ENCODE measurements around the gene PML. TPM values are rescaled to one million over a fixed set of nuclear protein-coding genes. Genes with fewer than 3 reads are reported as not detected.

The PML gene
- total RNA-seq, 1 donor from 2014 or later, result 22.3 TPM

DNA sequence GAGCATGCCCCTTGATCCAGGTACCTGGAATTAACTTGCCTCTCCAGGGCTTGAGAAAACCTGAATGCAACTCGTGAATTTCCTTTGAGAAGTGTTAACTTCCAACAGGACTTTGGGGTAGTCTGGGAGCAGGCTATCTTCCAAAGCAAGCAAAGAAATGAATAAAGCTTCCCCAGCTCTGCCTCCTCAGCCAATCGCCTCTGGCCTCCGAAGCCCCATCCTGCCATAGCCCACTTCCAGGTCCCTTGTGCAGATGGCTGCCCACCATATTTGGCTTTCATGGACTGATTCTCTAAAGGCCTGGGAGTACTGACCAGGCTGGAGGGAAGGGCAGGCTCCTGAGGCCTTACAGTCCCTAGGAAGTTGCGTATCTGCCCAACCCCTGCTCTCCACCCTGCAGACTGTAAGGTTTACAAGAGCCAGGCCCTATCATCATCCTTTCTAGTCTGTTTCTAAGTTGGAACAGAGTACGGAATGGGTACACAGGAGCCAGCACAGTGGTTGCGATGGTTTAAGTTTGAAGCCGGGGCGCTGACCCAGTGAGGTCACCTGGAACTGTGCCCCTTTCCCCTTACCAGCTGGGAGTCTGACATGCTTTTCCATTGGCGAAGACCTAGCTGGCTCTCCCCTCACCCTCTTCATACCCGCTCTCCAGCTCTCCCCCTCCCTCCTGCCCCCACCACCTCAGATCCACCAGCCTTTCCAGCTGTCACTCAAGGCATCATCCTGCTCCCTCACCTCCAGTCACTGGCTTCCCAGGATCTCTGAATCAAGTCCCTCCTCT, 1.1 kb upstream of the PML start:
- DNase-seq (ENCODE audit: missing footprints), result no peak
- ATAC-seq, result no peak
- intact Hi-C loops (cut with DNase I), result loop anchor here (5.0 kb wide), 1 partner anchor 54 kb away; no protein-coding TSS in a partner anchor

DNA sequence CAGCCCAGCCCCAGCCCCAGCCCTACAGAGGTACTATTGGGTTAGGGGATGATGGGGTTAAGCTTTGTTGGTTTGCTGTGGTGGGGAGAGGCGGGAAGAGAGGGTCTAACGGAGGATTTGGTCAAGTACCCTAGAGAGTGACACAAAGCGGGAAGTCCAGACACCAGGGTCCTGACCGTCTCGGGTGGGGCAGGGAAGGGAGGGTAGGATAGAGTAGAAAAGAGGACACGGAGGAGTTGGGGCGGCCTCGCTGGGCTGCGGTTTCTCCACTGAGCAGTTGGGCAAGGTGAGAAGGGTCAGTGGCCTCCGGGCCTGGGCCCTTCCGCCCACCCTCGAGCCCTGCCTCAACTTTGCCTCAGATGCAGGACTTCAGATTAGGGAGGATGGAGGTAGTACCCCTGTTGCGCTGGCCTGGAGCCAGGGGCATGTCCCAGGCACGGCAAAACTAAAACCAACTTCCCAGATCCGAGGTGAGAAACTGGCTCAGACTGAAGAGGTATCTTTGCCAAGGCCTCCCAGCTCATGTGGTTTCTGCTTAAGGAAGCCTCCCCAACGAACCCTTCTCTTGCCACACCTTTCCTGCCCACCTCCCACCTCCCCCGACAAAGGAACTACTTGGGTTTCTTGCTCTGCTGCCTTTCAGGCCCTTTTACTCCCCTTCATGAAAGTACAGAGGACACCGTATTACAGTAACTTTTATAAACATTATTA, 551 bp downstream of the PML start:
- ATAC-seq (no peak), DNase-seq (ENCODE audit: missing footprints) (peak; percentile 71)

DNA sequence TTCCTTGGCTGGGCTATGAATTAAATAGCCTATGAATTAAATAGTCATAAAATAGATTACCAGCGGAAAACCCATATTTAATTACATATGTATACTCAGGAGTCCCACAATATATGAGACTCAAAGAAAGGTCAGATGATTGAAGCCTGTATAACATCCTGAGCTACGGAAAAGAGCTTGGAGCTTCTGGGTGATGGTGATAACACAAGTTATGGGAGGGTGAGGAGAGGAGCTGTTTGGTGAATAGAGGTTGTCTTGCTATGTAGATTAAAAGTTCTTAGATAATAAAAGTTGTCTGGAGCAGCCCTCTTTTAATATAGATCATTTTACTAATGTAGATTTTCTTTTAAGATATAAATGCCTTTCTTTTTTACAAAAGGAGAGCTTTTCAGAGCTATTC, 1.8 kb downstream of the PML start:
- DNase-seq (ENCODE audit: missing footprints) (no peak), ATAC-seq (no peak)
- intact Hi-C loops (cut with DNase I), result no loop called here

More for the DNA sequence above, 551 bp downstream of the PML start:
- intact Hi-C loops (cut with DNase I), result loop anchor here (1.0 to 5.0 kb wide), 2 partner anchors 16 to 52 kb away; no protein-coding TSS in a partner anchor

DNA sequence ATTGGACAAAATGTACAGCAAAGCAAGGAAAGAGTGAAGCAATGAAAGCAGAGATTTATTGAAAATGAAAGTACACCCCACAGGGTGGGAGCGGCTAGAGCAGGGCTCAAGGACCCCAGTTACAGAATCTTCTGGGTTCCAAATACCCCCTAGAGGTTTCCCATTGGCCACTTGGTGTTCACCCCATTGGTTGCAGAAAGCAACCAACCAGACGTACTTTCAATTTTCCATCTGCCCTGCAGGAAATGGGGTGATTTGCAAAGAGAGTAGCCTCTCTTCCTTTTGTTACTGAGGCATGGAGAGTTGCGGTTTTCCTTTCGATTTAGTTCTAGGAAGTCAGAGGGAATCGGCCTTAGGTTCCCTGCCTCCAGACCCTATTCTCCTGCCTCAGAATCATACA, 2.4 kb downstream of the PML start:
- DNase-seq (ENCODE audit: missing footprints), result no peak
- intact Hi-C loops (cut with DNase I), result no loop called here

DNA sequence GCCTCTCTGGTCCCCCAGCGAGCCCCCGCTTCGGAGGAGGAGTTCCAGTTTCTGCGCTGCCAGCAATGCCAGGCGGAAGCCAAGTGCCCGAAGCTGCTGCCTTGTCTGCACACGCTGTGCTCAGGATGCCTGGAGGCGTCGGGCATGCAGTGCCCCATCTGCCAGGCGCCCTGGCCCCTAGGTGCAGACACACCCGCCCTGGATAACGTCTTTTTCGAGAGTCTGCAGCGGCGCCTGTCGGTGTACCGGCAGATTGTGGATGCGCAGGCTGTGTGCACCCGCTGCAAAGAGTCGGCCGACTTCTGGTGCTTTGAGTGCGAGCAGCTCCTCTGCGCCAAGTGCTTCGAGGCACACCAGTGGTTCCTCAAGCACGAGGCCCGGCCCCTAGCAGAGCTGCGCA, 3.5 kb downstream of the PML start:
- no peak for ATAC-seq
- intact Hi-C loops (cut with DNase I), result no loop called here

More for the DNA sequence above, 2.4 kb downstream of the PML start:
- ATAC-seq, result no peak

DNA sequence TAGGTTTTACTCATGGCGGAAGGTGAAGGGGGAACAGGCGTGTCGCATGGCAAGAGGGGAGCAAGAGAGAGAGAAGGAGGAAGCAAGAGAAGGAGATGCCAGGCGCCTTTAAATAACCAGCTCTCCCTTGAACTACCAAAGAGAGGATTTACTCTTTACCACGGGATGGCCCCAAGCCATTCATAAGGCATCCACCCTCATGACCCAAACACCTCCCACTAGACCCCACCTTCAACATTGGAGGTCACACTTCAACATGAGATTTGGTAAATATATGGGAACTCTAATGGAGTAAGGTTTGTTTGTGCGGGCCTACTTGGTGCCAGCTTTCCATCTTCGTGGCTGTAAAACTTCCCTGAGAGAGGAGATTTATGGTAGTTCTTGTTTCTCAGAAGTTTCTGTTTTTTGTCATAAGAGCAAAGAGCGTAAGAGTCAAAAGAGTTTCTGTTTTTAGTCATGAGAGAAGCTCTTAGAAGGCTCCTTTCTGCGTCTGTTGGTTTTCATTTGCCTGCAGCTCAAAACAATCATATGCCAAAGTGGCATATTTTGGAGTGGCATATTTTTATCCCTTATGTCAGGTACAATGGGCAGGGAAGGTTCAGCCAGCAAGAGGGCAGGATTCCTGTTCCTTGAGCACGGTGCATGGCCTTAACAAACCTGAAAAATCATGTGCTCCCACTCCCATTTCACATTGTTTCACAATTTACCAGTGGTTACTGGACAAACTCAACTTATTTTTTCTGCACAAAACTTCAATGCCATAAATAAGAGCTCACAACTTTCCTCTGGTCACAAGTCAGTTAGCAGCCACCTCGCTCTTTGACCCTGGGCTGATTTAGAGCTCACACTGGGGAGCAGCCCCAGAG, 12.5 kb downstream of the PML start:
- intact Hi-C loops (cut with DNase I), result no loop called here
- ATAC-seq (no peak), DNase-seq (ENCODE audit: missing footprints) (no peak)

More for the DNA sequence above, 3.5 kb downstream of the PML start:
- no peak for DNase-seq (ENCODE audit: missing footprints)

DNA sequence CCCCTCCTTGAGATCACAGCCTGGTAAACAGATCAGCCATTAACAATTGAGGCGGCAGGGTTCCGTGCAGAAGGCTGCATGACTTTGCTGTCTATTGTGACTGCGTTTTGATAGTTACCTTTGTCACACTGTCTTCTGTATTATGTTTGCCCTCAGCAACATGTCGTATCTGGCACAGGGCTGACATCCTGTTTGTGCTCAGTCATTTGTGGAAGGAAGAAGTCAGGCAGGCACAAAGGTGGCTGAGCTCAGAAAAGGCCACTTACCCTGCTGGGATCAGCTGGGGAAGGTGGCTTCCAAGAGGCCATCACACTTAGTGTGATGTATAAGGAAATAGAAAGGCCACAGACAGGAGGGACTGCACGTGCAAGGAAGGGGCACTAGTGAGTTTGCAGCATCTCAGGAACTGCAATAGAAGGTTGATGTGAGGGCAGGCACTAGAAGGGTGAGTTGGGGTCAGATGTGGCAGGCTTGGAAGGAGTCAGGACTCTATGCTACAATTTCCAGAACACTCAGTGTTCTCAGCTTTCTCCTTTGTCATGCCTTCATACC, 13.4 kb downstream of the PML start:
- intact Hi-C loops (cut with DNase I), result no loop called here
- ATAC-seq (no peak), DNase-seq (ENCODE audit: missing footprints) (no peak)

DNA sequence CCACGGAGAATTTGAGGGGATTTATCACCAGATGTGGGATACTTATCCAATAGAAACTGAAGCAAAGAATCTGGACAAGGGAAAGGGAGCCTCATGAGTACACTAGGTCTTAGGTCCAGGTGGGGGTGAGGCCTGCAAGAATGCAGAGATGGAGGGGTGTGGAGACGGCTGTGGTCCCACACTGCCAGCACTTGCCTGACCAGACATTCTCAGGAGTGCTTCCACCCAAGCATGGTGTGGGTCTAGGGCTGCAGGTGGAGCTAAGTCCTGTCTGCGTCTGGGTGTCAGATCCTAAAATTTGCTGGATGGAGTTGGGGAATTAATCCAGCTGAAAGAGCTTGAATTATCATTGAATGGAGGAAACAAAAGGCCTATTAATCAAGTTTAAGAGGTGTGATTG, 14.4 kb downstream of the PML start:
- ATAC-seq, result no peak
- intact Hi-C loops (cut with DNase I), result no loop called here
- no peak for DNase-seq (ENCODE audit: missing footprints)

DNA sequence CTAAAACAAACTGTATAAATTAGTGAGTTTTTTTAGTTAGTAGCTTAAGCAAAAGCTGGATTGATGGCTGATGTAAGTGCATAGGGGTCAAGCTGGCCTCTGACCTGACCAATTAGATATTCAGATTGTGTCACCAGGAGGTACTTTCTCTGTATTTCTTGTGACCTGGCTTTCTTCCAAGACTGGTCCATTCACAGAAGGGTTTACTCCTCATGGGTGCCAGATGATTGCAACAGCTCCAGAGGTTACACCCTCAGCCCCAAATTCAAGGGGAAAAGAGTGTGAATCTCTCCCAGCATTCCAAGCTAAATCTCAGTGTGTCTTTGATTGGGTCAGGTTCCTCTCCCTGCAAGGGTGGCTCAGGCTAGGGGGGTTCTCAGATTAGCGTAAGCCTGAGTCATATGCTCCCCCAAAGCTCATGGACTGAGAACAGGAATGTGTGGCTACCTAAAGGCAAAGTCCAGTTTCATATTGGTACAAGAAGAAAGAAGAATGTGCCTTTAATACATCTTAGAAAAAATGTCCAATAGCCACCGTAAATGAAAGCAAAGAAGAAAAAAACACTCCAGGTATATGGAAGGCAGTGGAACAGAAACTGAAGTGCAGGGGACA, 16.5 kb downstream of the PML start:
- peak; percentile 59 for ATAC-seq
- intact Hi-C loops (cut with DNase I), result loop anchor here (1.0 kb wide), 1 partner anchor 17 kb away; the partner anchor contains the start of gene PML
- no peak for DNase-seq (ENCODE audit: missing footprints)

DNA sequence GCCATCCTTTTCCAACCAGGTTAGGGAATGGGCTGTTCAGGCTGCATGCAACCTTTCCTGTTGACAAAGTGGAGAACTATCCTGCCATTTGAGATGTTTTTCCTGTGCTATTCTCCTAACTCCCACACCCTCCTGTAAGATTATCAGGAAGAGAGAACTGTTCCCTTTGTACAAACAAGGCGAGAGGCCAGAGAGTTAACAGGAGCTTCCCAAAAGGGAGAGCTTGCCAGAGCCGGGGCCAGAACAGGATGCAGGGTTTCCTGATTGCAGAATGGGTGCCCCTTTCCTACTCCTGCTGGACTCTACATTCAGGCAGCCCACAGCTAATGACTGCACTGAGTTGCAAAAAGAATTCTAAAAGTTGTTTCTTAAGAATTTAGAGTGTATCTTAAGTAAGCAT, 17.1 kb downstream of the PML start:
- intact Hi-C loops (cut with DNase I), result loop anchor here (1.0 kb wide), 1 partner anchor 17 kb away; the partner anchor contains the start of gene PML
- peak; percentile 81 for ATAC-seq
- DNase-seq (ENCODE audit: missing footprints), result no peak

DNA sequence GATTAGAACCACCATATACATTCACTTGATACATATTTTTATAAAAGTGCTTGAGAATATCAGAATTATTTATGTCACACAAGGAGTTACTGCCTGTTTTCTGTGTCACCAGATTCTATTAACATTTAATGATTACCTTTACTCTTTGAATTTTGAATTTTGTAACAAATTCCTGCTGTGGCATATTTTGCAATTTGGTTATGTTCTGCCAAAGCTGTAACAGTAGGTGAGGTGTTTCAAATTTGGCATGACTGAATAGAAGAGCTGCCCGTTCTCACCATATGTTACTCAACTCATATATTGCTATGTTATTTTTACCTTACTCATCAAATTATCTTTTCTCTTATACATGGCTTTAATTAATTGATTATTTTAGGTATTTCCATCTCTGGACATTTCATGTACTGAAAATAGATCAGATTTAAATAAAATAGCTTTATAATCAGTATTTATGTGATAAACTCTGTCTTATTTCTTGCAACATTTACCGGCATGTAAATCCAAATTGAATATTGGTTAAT, 18.9 kb downstream of the PML start:
- no peak for DNase-seq (ENCODE audit: missing footprints)
- no peak for ATAC-seq
- intact Hi-C loops (cut with DNase I), result no loop called here

DNA sequence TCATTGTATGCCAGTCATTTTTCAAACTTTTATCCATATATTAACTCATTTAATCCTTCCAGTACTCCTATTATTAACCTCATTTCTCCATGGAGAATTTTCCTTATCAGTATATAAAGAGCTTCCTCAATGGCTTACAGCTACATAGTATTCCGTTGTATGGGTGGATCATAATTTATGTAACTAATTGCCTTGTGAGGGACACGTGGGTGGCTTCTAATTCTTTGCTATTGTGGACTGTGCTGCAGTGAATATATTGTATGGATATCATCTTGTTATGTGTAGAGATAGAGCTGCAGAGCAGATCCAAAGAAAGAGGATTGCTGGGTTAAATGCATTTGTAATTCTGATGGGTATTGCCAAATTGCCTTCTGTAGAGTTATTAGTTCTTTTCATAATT, 25.2 kb downstream of the PML start:
- ATAC-seq, result no peak
- intact Hi-C loops (cut with DNase I), result no loop called here
- no peak for DNase-seq (ENCODE audit: missing footprints)

DNA sequence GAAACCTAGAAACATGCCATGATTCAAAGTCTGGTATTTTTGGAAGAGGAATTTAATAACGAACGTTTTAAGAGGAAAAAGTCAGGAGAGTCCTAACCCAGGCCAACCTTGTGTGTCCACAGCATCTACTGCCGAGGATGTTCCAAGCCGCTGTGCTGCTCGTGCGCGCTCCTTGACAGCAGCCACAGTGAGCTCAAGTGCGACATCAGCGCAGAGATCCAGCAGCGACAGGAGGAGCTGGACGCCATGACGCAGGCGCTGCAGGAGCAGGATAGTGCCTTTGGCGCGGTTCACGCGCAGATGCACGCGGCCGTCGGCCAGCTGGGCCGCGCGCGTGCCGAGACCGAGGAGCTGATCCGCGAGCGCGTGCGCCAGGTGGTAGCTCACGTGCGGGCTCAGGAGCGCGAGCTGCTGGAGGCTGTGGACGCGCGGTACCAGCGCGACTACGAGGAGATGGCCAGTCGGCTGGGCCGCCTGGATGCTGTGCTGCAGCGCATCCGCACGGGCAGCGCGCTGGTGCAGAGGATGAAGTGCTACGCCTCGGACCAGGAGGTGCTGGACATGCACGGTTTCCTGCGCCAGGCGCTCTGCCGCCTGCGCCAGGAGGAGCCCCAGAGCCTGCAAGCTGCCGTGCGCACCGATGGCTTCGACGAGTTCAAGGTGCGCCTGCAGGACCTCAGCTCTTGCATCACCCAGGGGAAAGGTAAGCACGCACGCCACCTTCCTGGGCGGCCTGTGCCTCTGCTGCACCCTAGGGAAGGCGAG, 28.4 kb downstream of the PML start:
- intact Hi-C loops (cut with DNase I), result no loop called here
- DNase-seq (ENCODE audit: missing footprints) (no peak), ATAC-seq (no peak)

DNA sequence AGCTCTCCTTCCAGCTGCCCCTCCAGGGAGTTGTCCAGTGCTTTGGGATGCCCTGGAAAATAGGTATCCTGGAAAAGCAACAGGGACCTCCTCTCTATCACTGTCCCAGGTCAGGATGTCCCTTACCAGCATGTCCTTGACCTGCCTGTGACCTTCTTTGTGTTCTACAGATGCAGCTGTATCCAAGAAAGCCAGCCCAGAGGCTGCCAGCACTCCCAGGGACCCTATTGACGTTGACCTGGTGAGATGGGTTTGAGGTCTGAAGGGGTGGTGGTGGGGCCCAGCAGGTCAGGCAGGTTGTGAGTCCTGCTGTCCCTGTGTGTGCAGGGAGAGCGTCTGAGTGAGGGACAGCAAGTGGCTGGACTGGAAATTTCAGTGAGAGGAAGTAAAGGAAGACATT, 30.2 kb downstream of the PML start:
- no peak for DNase-seq (ENCODE audit: missing footprints)
- intact Hi-C loops (cut with DNase I), result no loop called here
- ATAC-seq, result no peak

DNA sequence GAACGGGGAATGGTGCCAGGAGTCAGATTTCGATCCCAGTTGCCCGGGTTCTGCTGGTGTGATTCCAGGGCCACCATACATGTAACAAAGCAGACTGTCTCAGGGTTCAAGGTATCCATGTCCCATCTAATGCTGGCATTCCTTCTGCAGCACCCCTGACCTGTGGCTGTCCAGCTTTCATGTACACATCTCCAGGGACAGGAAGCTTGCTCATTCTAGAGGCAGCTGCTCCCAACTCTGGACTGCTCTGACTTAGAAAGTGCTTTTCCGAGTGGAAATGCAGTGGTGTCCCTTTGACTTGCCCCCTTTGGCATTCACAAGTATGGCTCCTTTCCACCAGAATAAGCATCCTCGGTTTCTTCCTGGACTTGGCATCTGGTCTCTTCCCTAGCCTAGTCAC, 30.9 kb downstream of the PML start:
- DNase-seq (ENCODE audit: missing footprints) (no peak), ATAC-seq (no peak)
- intact Hi-C loops (cut with DNase I), result no loop called here

DNA sequence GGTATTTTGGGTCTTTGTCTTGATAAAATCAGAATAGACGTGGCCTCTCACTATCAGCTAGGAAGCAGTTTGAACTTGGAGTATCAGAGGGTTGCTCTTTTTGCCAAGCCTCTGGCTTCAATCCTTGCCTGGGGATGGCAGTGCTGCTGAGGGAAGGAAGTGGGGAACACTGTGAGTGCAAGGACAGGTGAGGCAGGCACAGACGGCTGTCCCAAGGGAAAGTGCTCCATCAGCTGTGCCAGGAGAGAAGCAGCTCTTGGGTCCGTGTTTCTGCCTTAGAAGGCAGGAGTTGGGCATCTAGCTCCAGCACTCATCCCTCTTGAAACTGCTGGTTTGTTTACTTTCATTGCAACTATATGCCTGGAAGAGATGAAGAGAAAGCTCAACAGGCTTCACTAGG, 33.2 kb downstream of the PML start:
- DNase-seq (ENCODE audit: missing footprints), result no peak
- no peak for ATAC-seq
- intact Hi-C loops (cut with DNase I), result no loop called here

DNA sequence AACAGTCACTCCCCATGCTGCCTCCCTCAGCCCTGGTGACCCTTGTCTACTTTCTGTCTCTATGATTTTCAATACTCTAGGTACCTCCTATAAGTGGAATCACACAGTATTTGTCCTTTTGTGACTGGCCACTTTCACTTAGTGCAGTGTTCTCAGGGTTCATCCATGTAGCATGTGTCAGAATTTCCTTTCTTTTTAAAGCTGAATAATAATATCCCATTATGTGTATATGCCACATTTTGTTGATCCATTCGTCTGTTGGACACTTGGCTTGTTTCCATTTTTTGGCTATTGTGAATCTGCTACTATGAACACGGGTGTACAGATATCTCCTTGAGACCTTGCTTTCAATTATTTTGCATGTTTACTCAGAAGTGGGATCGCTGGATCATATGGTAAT, 34.1 kb downstream of the PML start:
- ATAC-seq (no peak), DNase-seq (ENCODE audit: missing footprints) (no peak)
- intact Hi-C loops (cut with DNase I), result no loop called here

DNA sequence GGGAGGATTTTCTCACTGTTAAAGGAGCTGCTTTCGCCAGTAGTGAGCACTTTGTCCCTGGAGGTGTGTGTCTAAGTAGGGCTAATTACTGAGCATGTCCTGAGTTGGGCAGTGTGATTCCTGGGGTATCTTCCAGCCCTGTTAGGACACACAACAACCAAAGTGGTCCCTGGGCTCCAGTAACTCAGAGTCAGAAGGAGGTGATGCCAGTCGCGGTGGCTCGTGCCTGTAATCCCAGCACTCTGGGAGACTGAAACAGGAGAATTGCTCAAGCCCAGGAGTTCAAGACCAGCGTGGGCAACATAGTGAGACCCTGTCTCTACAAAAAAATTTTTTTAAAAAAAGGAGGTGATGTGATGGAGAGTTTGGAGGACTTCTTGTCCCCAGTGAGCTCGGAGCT, 37.5 kb downstream of the PML start:
- no peak for DNase-seq (ENCODE audit: missing footprints)
- no peak for ATAC-seq
- intact Hi-C loops (cut with DNase I), result no loop called here
